ENCODE data around the gene HPGDS. TPM values are rescaled to one million over a fixed set of nuclear protein-coding genes. Genes with fewer than 3 reads are reported as not detected.

HPGDS gene
- total and polyA plus RNA-seq, 2 of the 13 experiments (the other 11 are each of a cell fraction or from before 2014, with no cell fraction given) = not detected

GRCh38 chr4:94345266-94345665 is 2.6 kb upstream of the HPGDS start:
- H3K36me3 ChIP-seq (replicated peaks in 1 of 2; ENCODE audit: control insufficient read depth in 1 of 2, insufficient read depth in 2 of 2, low read length in 2 of 2) = no peaks in the 10 kb centered on the region
- H4K20me1 ChIP-seq (ENCODE audit: insufficient read depth, low read length) = no peaks in the 10 kb centered on the region
- TF ChIP-seq MZF1 (CRISPR knock-in tag; IDR thresholded peaks at IDR 0.05; ENCODE audit: borderline replicate concordance) (no peak), ZBTB38 (CRISPR knock-in tag; IDR thresholded peaks at IDR 0.05) (no peak), ZNF3 (CRISPR knock-in tag; IDR thresholded peaks at IDR 0.05) (no peak), ZZZ3 (CRISPR knock-in tag; IDR thresholded peaks at IDR 0.05; ENCODE audit: borderline replicate concordance) (no peak), ERF (CRISPR knock-in tag; IDR thresholded peaks at IDR 0.05) (no peak), MBNL3 (CRISPR knock-in tag; conservative IDR thresholded peaks at IDR 0.05) (no peak), AHR (CRISPR knock-in tag; IDR thresholded peaks at IDR 0.05) (no peak), MYC (CRISPR knock-in tag; IDR thresholded peaks at IDR 0.05; ENCODE audit: borderline replicate concordance) (no peak), MYNN (CRISPR knock-in tag; IDR thresholded peaks at IDR 0.05; ENCODE audit: low read depth) (no peak), NFE2L2 (IDR thresholded peaks at IDR 0.05; ENCODE audit: low read length) (no peak), ZNF589 (CRISPR knock-in tag; conservative IDR thresholded peaks at IDR 0.05) (no peak)
- TF ChIP-seq, protein P1, sequence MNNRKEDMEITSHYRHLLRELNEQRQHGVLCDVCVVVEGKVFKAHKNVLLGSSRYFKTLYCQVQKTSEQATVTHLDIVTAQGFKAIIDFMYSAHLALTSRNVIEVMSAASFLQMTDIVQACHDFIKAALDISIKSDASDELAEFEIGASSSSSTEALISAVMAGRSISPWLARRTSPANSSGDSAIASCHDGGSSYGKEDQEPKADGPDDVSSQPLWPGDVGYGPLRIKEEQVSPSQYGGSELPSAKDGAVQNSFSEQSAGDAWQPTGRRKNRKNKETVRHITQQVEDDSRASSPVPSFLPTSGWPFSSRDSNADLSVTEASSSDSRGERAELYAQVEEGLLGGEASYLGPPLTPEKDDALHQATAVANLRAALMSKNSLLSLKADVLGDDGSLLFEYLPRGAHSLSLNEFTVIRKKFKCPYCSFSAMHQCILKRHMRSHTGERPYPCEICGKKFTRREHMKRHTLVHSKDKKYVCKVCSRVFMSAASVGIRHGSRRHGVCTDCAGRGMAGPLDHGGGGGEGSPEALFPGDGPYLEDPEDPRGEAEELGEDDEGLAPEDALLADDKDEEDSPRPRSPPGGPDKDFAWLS (CRISPR knock-in tag; IDR thresholded peaks at IDR 0.05; ENCODE audit: borderline replicate concordance) = no peak
- TF ChIP-seq, protein P2, sequence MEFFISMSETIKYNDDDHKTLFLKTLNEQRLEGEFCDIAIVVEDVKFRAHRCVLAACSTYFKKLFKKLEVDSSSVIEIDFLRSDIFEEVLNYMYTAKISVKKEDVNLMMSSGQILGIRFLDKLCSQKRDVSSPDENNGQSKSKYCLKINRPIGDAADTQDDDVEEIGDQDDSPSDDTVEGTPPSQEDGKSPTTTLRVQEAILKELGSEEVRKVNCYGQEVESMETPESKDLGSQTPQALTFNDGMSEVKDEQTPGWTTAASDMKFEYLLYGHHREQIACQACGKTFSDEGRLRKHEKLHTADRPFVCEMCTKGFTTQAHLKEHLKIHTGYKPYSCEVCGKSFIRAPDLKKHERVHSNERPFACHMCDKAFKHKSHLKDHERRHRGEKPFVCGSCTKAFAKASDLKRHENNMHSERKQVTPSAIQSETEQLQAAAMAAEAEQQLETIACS (CRISPR knock-in tag; IDR thresholded peaks at IDR 0.05) = no peak
- TF ChIP-seq, protein P3, sequence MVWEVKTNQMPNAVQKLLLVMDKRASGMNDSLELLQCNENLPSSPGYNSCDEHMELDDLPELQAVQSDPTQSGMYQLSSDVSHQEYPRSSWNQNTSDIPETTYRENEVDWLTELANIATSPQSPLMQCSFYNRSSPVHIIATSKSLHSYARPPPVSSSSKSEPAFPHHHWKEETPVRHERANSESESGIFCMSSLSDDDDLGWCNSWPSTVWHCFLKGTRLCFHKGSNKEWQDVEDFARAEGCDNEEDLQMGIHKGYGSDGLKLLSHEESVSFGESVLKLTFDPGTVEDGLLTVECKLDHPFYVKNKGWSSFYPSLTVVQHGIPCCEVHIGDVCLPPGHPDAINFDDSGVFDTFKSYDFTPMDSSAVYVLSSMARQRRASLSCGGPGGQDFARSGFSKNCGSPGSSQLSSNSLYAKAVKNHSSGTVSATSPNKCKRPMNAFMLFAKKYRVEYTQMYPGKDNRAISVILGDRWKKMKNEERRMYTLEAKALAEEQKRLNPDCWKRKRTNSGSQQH (CRISPR knock-in tag; IDR thresholded peaks at IDR 0.05; ENCODE audit: low read depth) = no peak
- TF ChIP-seq, protein P4, sequence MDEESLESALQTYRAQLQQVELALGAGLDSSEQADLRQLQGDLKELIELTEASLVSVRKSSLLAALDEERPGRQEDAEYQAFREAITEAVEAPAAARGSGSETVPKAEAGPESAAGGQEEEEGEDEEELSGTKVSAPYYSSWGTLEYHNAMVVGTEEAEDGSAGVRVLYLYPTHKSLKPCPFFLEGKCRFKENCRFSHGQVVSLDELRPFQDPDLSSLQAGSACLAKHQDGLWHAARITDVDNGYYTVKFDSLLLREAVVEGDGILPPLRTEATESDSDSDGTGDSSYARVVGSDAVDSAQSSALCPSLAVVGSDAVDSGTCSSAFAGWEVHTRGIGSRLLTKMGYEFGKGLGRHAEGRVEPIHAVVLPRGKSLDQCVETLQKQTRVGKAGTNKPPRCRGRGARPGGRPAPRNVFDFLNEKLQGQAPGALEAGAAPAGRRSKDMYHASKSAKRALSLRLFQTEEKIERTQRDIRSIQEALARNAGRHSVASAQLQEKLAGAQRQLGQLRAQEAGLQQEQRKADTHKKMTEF (CRISPR knock-in tag; IDR thresholded peaks at IDR 0.05) = no peak
- TF ChIP-seq, protein P5, sequence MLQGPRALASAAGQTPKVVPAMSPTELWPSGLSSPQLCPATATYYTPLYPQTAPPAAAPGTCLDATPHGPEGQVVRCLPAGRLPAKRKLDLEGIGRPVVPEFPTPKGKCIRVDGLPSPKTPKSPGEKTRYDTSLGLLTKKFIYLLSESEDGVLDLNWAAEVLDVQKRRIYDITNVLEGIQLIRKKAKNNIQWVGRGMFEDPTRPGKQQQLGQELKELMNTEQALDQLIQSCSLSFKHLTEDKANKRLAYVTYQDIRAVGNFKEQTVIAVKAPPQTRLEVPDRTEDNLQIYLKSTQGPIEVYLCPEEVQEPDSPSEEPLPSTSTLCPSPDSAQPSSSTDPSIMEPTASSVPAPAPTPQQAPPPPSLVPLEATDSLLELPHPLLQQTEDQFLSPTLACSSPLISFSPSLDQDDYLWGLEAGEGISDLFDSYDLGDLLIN (CRISPR knock-in tag; IDR thresholded peaks at IDR 0.05; ENCODE audit: borderline replicate concordance) = no peak
- no peaks in the 10 kb centered on the region; a peak in 1 of 5 replicates for H3K27me3 ChIP-seq (ENCODE audit: control insufficient read depth in 1 of 2, insufficient read depth in 2 of 2, low read length in 2 of 2)
- 34% methylated on average over 4 of the region's 4 CpGs for WGBS (ENCODE audit: low lambda C conversion rate)
- H3K4me1 ChIP-seq (ENCODE audit: insufficient read depth, low read length) = 0 out of 2 replicates have a peak, but pooled peaks cover 6% of the 10 kb centered on the region
- FAIRE-seq = no peak
- POLR2A ChIA-PET = no interaction called here
- H3K79me2 ChIP-seq (ENCODE audit: insufficient read depth, low read length) = no peaks in the 10 kb centered on the region
- H3K9me3 ChIP-seq (ENCODE audit: low read length) = no peaks in the 10 kb centered on the region
- BruUV-seq (replicated peaks) = no TSS peak
- H2AFZ ChIP-seq (ENCODE audit: low read length) = no peak overlapping the region
- ATAC-seq = no peak
- in situ Hi-C loops (cut with HindIII; ENCODE audit: extremely low pct_ligation_motif_present, low pct_unique_long_range_greater_than_20kb) = no loop called here
- no peak overlapping the region for H3K27ac ChIP-seq (ENCODE audit: extremely low read length, insufficient read depth, low read length)
- H3K4me2 ChIP-seq (ENCODE audit: low read depth, low read length) = no peak overlapping the region
- no peak overlapping the region for H3K4me3 ChIP-seq (replicated peaks in 1 of 3; ENCODE audit: insufficient read depth in 1 of 3, low read depth in 2 of 3, low read length in 3 of 3)
- intact Hi-C loops (cut with micrococcal nuclease; ENCODE audit: unreplicated experiment) = no loop called here
- H3K9ac ChIP-seq (ENCODE audit: insufficient read depth, low read depth, low read length) = no peak overlapping the region
- CTCF ChIA-PET (ENCODE audit: low intra/inter-chr PET ratio, low total read pairs) = no interaction called here
- DNase-seq (ENCODE audit: low spot score) = no peak

Data from HepG2 (cell line).